Sigmoid colon (tissue), 7 donors: ENCODE measurements around the gene CGB5. TPM values are rescaled to one million over a fixed set of nuclear protein-coding genes. Genes with fewer than 3 reads are reported as not detected.
A peak's percentile ranks its signal among the peaks of the same experiment; 100 is the strongest.

ENCODE experiments used
- DNase-seq: peaks from one replicate; pipeline ENCODE4 v3.0.0-alpha.2; 2019
- H3K27ac ChIP-seq, 4 donors: fragments of 200-600 bp; sonication (generic); one replicate each; pipeline ENCODE4 v1.5.1; 2016 to 2019; ENCODE audit warnings: mild to moderate bottlenecking in 1 of 4
- H3K27me3 ChIP-seq, 3 donors: fragments of 200-600 bp; sonication (generic); one replicate each; pipeline ENCODE4 v1.5.1; 2019; ENCODE audit warnings: mild to moderate bottlenecking in 1 of 3
- H3K36me3 ChIP-seq, 4 donors: fragments of 200-600 bp; sonication (generic); one replicate each; pipeline ENCODE4 v1.5.1; 2016 to 2019
- H3K4me1 ChIP-seq, 4 donors: fragments of 200-600 bp; sonication (generic); one replicate each; pipeline ENCODE4 v1.5.1; 2017 to 2019
- H3K4me3 ChIP-seq, 4 donors: fragments of 200-600 bp; sonication (generic); one replicate each; pipeline ENCODE4 v1.5.1; 2017 to 2019; ENCODE audit warnings: mild to moderate bottlenecking in 2 of 4, moderate library complexity in 1 of 4
- H3K9me3 ChIP-seq, 4 donors: fragments of 200-600 bp in 3 of 4; sonication (generic) in 3 of 4; one replicate each; pipeline versions ENCODE4 v1.5.1 to v1.6.1; 2013 to 2019
- CTCF ChIP-seq, 4 experiments: fragments of 450-650 bp in 3 of 4; fragments of 200-600 bp in 1 of 4; IDR thresholded peaks; one replicate each; pipeline ENCODE4 v1.5.1; 2016 to 2019; ENCODE audit warnings: antibody characterized with exemption in 4 of 4, mild to moderate bottlenecking in 3 of 4, moderate library complexity in 2 of 4
- EP300 ChIP-seq, 4 donors: sonication (generic); formaldehyde crosslinking; IDR thresholded peaks; one replicate each; pipeline ENCODE4 v1.6.1; 2017; ENCODE audit warnings: antibody characterized with exemption in 4 of 4
- POLR2A ChIP-seq, 2 donors: fragments of 450-650 bp; IDR thresholded peaks; one replicate each; pipeline ENCODE4 v1.6.1; 2016; ENCODE audit warnings: antibody characterized with exemption in 2 of 2, mild to moderate bottlenecking in 2 of 2, moderate library complexity in 2 of 2
- POLR2AphosphoS5 ChIP-seq, 4 donors: sonication (generic); formaldehyde crosslinking; IDR thresholded peaks; one replicate each; pipeline ENCODE4 v1.6.1; 2017; ENCODE audit warnings: antibody characterized with exemption in 4 of 4
- WGBS, 2 donors: extraction: QIAGEN DNeasy Blood & Tissue Kit; methylation state at CpG; one replicate each; pipeline ENCODE4 v1.1.7; 2013; 5-methylcytosine and 5-hydroxymethylcytosine counted together
- intact Hi-C: fragments of 100-400 bp; cut with DNase I; formaldehyde crosslinking; loops from one replicate; pipeline ENCODE4 v1.15.1; 2023
- polyA plus RNA-seq, 3 donors: library from polyadenylated mRNA; stranded (reverse); fragments of 200-250 nt; gene quantifications; one replicate each; pipeline ENCODE4 v1.2.3, GENCODE V29; 2013
- small RNA-seq, 3 donors: library from RNA; depleted of rRNA; stranded (forward); fragments of <200 nt; gene quantifications; one replicate each; pipeline ENCODE3, GENCODE V24; 2016
- total RNA-seq, 4 donors: library from RNA; depleted of rRNA; stranded (reverse); fragments of >200 nt; gene quantifications; one replicate each; pipeline ENCODE4 v1.1.0, GENCODE V29; 2016
- donor health status: healthy with polysubstance abuse.
- donor health status: Bipolar disorder and iron deficiency.
- donor health status: healthy.

Gene CGB5
- total and polyA plus RNA-seq, 7 donors = not detected

GRCh38 chr19:49086296-49086695, 42.6 kb downstream of the CGB5 start:
- TF ChIP-seq CTCF (IDR thresholded peaks at IDR 0.05) (no peak), POLR2AphosphoS5 (IDR thresholded peaks at IDR 0.05) (no peak), EP300 (IDR thresholded peaks at IDR 0.05) (no peak), POLR2A (IDR thresholded peaks at IDR 0.05) (no peak)
- Histone ChIP-seq H3K4me1 (peaks cover 0 to 34% (median 32%) of the 10 kb centered on the region in 4 donors), H3K27me3 (no peaks in the 10 kb centered on the region), H3K36me3 (peaks cover 15 to 36% (median 16%) of the 10 kb centered on the region in 4 donors), H3K4me3 (peak overlapping the region; percentile 74 to 85 (median 80)), H3K27ac (peak overlapping the region in 3 of 4 donors; percentile 90 to 96 (median 91)), H3K9me3 (no peaks in the 10 kb centered on the region)
- DNase-seq = no peak
- 17 to 50% methylated on average over 11 of the region's 11 CpGs for WGBS, 2 donors
- intact Hi-C loops = loop anchor here (10.0 kb wide), 1 partner anchor 369 kb away; the partner anchor contains the start of genes ALDH16A1 and PIH1D1

GRCh38 chr19:49091391-49092038, 47.9 kb downstream of the CGB5 start:
- TF ChIP-seq POLR2A (IDR thresholded peaks at IDR 0.05) (no peak), POLR2AphosphoS5 (IDR thresholded peaks at IDR 0.05) (no peak), CTCF (IDR thresholded peaks at IDR 0.05) (no peak), EP300 (IDR thresholded peaks at IDR 0.05) (no peak)
- no peak for DNase-seq
- H3K27me3 ChIP-seq = no peaks in the 10 kb centered on the region
- no peaks in the 10 kb centered on the region for H3K9me3 ChIP-seq
- WGBS, 2 donors = 89 to 92% methylated on average over 17 of the region's 17 CpGs
- peaks cover 0 to 22% (median 20%) of the 10 kb centered on the region in 4 donors for H3K4me1 ChIP-seq
- peaks cover 39 to 88% (median 55%) of the 10 kb centered on the region in 4 donors for H3K36me3 ChIP-seq
- intact Hi-C loops = no loop called here
- no peak overlapping the region for H3K27ac ChIP-seq
- no peak overlapping the region for H3K4me3 ChIP-seq

GRCh38 chr19:49092686-49093085, 49.0 kb downstream of the CGB5 start:
- 90 to 94% methylated on average over 6 of the region's 6 CpGs for WGBS, 2 donors
- no peaks in the 10 kb centered on the region for H3K9me3 ChIP-seq
- H3K27ac ChIP-seq = no peak overlapping the region
- no peak overlapping the region for H3K4me3 ChIP-seq
- H3K36me3 ChIP-seq = peaks cover 36 to 96% (median 62%) of the 10 kb centered on the region in 4 donors
- peaks cover 0 to 11% (median 9%) of the 10 kb centered on the region in 4 donors for H3K4me1 ChIP-seq
- DNase-seq = no peak
- intact Hi-C loops = no loop called here
- H3K27me3 ChIP-seq = no peaks in the 10 kb centered on the region
- no peak for TF ChIP-seq POLR2AphosphoS5 (IDR thresholded peaks at IDR 0.05)
- no peak for TF ChIP-seq EP300 (IDR thresholded peaks at IDR 0.05)
- no peak for TF ChIP-seq POLR2A (IDR thresholded peaks at IDR 0.05)
- TF ChIP-seq CTCF (IDR thresholded peaks at IDR 0.05) = no peak

Small RNA genes within 50 kb of the gene (small RNA-seq; reads per million reads assigned to genes)
- 0 reads per million in 3 donors for gene MIR6798
- gene RN7SL708P = 0 reads per million in 3 donors

Other genes with a start within 250 kb of the CGB5 start
- 10 to 100 TPM; 29.8 to 46.7 (median 32.9) TPM for gene BCAT2, start 232.8 kb upstream of the CGB5 start, total RNA-seq
- 10 to 100 TPM; 52.7 to 61.0 (median 54.1) TPM for gene BCAT2, start 232.8 kb upstream of the CGB5 start, polyA plus RNA-seq
- 10 to 100 TPM; 14.1 to 20.1 (median 18.3) TPM for gene HSD17B14, start 207.4 kb upstream of the CGB5 start, total RNA-seq
- gene HSD17B14, start 207.4 kb upstream of the CGB5 start, polyA plus RNA-seq = 10 to 100 TPM in 1 of 3 donors, 1 to 10 TPM in 2; 4.3 to 21.0 (median 4.9) TPM
- gene PLEKHA4, start 175.2 kb upstream of the CGB5 start, total RNA-seq = 10 to 100 TPM; 13.8 to 44.7 (median 19.5) TPM
- gene PLEKHA4, start 175.2 kb upstream of the CGB5 start, polyA plus RNA-seq = 10 to 100 TPM; 18.0 to 28.2 (median 21.2) TPM
- 10 to 100 TPM; 22.1 to 69.8 (median 31.2) TPM for gene PPP1R15A, start 171.4 kb upstream of the CGB5 start, total RNA-seq
- 10 to 100 TPM; 43.2 to 60.8 (median 55.9) TPM for gene PPP1R15A, start 171.4 kb upstream of the CGB5 start, polyA plus RNA-seq
- gene TULP2, start 145.1 kb upstream of the CGB5 start, total RNA-seq = 1 to 10 TPM in 1 of 4 donors, under 1 TPM in 1, not detected in 2; 0.99 to 1.1 TPM
- gene TULP2, start 145.1 kb upstream of the CGB5 start, polyA plus RNA-seq = under 1 TPM in 1 of 3 donors, not detected in 2; 0.22 TPM
- 100 to 1,000 TPM; 153 to 275 (median 176) TPM for gene NUCB1, start 143.5 kb upstream of the CGB5 start, total RNA-seq
- gene NUCB1, start 143.5 kb upstream of the CGB5 start, polyA plus RNA-seq = 100 to 1,000 TPM in 1 of 3 donors, 10 to 100 TPM in 2; 43.0 to 303 (median 66.7) TPM
- not detected for gene DHDH, start 110.1 kb upstream of the CGB5 start, total RNA-seq
- gene DHDH, start 110.1 kb upstream of the CGB5 start, polyA plus RNA-seq = under 1 TPM in 1 of 3 donors, not detected in 2; 0.16 TPM
- gene BAX, start 89.0 kb upstream of the CGB5 start, total RNA-seq = 10 to 100 TPM; 17.9 to 61.5 (median 30.9) TPM
- 100 to 1,000 TPM; 130 to 216 (median 198) TPM for gene BAX, start 89.0 kb upstream of the CGB5 start, polyA plus RNA-seq
- 1,000 to 10,000 TPM; 2,871 to 3,975 (median 3,459) TPM for gene FTL, start 78.5 kb upstream of the CGB5 start, total RNA-seq
- 1,000 to 10,000 TPM; 2,999 to 9,923 (median 8,398) TPM for gene FTL, start 78.5 kb upstream of the CGB5 start, polyA plus RNA-seq
- gene GYS1, start 50.5 kb upstream of the CGB5 start, total RNA-seq = 10 to 100 TPM; 11.7 to 19.4 (median 17.8) TPM
- 10 to 100 TPM; 14.4 to 32.7 (median 14.8) TPM for gene GYS1, start 50.5 kb upstream of the CGB5 start, polyA plus RNA-seq
- gene RUVBL2, start 50.0 kb upstream of the CGB5 start, total RNA-seq = 10 to 100 TPM; 49.3 to 82.3 (median 64.0) TPM
- 10 to 100 TPM; 36.6 to 98.8 (median 55.9) TPM for gene RUVBL2, start 50.0 kb upstream of the CGB5 start, polyA plus RNA-seq
- gene LHB, start 26.8 kb upstream of the CGB5 start, total RNA-seq = not detected
- gene LHB, start 26.8 kb upstream of the CGB5 start, polyA plus RNA-seq = not detected
- not detected for gene CGB3, start 19.5 kb upstream of the CGB5 start, total RNA-seq
- gene CGB3, start 19.5 kb upstream of the CGB5 start, polyA plus RNA-seq = not detected
- gene CGB2, start 12.0 kb upstream of the CGB5 start, total RNA-seq = not detected
- 1 to 10 TPM in 1 of 3 donors, not detected in 2; 3.0 TPM for gene CGB2, start 12.0 kb upstream of the CGB5 start, polyA plus RNA-seq
- gene CGB1, start 7.0 kb upstream of the CGB5 start, total RNA-seq = not detected
- gene CGB1, start 7.0 kb upstream of the CGB5 start, polyA plus RNA-seq = not detected
- not detected for gene CGB8, start 5.3 kb downstream of the CGB5 start, total RNA-seq
- not detected for gene CGB8, start 5.3 kb downstream of the CGB5 start, polyA plus RNA-seq
- not detected for gene CGB7, start 13.9 kb downstream of the CGB5 start, total RNA-seq
- gene CGB7, start 13.9 kb downstream of the CGB5 start, polyA plus RNA-seq = under 1 TPM in 1 of 3 donors, not detected in 2; 0.23 TPM
- gene NTF4, start 21.0 kb downstream of the CGB5 start, total RNA-seq = not detected
- gene NTF4, start 21.0 kb downstream of the CGB5 start, polyA plus RNA-seq = not detected
- not detected for gene KCNA7, start 28.9 kb downstream of the CGB5 start, total RNA-seq
- gene KCNA7, start 28.9 kb downstream of the CGB5 start, polyA plus RNA-seq = not detected
- 100 to 1,000 TPM; 156 to 382 (median 237) TPM for gene SNRNP70, start 41.6 kb downstream of the CGB5 start, total RNA-seq
- 100 to 1,000 TPM in 1 of 3 donors, 10 to 100 TPM in 2; 33.8 to 227 (median 40.2) TPM for gene SNRNP70, start 41.6 kb downstream of the CGB5 start, polyA plus RNA-seq
- 10 to 100 TPM; 17.4 to 28.8 (median 26.7) TPM for gene LIN7B, start 70.5 kb downstream of the CGB5 start, total RNA-seq
- 10 to 100 TPM in 2 of 3 donors, 1 to 10 TPM in 1; 9.9 to 12.0 (median 12.0) TPM for gene LIN7B, start 70.5 kb downstream of the CGB5 start, polyA plus RNA-seq
- gene C19orf73, start 75.3 kb downstream of the CGB5 start, total RNA-seq = 1 to 10 TPM in 3 of 4 donors, not detected in 1; 1.6 to 2.1 (median 1.8) TPM
- 1 to 10 TPM; 2.4 to 5.1 (median 3.3) TPM for gene C19orf73, start 75.3 kb downstream of the CGB5 start, polyA plus RNA-seq
- gene PPFIA3, start 75.7 kb downstream of the CGB5 start, total RNA-seq = 1 to 10 TPM; 2.0 to 3.9 (median 3.1) TPM
- 10 to 100 TPM; 18.6 to 35.3 (median 21.3) TPM for gene PPFIA3, start 75.7 kb downstream of the CGB5 start, polyA plus RNA-seq
- 1 to 10 TPM in 1 of 4 donors, under 1 TPM in 3; 0.16 to 1.1 (median 0.69) TPM for gene HRC, start 111.5 kb downstream of the CGB5 start, total RNA-seq
- 1 to 10 TPM in 2 of 3 donors, under 1 TPM in 1; 0.46 to 6.6 (median 1.7) TPM for gene HRC, start 111.5 kb downstream of the CGB5 start, polyA plus RNA-seq
- 10 to 100 TPM in 3 of 4 donors, 1 to 10 TPM in 1; 7.9 to 18.0 (median 12.5) TPM for gene TRPM4, start 113.9 kb downstream of the CGB5 start, total RNA-seq
- gene TRPM4, start 113.9 kb downstream of the CGB5 start, polyA plus RNA-seq = 100 to 1,000 TPM in 1 of 3 donors, 10 to 100 TPM in 2; 40.5 to 166 (median 40.8) TPM